ENCODE measurements around the gene RAB9B.

GRCh38 chrX:103789004-103789403 is 43.1 kb downstream of the RAB9B start:
- TF ChIP-seq CTCF (IDR thresholded peaks at IDR 0.05) (no peak), POLR2A (IDR thresholded peaks at IDR 0.05) (no peak)

Measured in Peyer's patch (tissue), 4 donors.